ENCODE data around the gene OAF.
"Not testable (repeated sequence)": the region's sequence is repeated elsewhere in the genome, so short reads cannot be mapped to it uniquely, and the experiment has no call there.

Gene OAF

DNA sequence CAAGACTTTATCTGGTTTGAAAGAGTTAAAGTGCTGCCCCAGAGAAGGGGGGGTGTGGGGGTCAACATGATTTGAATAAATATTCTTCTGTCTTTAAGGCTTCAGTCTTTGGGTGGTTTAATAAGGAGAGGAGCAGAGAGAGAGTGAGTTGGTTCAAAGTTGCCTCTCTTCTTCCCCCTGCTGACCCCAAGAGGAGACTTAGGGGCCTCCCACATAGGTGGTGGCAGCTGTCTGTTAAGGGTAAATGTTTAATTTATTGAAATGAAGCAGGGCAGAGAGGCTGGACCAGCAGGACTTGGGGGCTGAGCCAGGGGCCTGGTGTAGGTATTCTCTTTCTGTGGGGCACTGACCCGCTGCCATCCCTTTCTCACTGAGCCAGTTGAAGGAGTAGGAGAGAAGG is 34.6 kb downstream of the OAF start:
- no peak for DNase-seq

GRCh38 chr11:120248551-120249278 is 37.9 kb downstream of the OAF start:
- no peak for DNase-seq

GRCh38 chr11:120249279-120250262 is 38.7 kb downstream of the OAF start:
- no peak for DNase-seq

GRCh38 chr11:120253377-120253776 is 42.5 kb downstream of the OAF start:
- not testable (repeated sequence) for DNase-seq

- DNase-seq: no peak
Measured at GRCh38 chr11:120254788-120255518, 44.1 kb downstream of the OAF start.

DNA sequence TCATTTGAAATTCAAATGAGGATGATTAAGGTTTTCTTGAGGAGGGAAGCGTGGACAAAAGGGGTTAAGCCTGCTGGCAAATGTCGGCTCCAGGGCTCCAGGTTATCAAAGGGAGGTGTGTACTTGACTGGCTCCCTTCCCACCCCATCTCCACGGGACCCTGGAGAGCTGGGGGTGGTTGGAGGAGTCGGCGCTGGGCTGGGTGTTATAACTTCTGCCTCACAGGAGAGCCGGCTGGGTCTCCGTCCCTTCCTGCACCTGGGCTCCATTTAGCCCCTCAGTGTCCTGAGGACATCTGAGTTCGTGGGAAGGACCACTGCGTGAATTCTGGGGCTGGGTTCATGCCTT is 44.7 kb downstream of the OAF start:
- DNase-seq: no peak

GRCh38 chr11:120256178-120256577 is 45.3 kb downstream of the OAF start:
- DNase-seq: no peak

DNA sequence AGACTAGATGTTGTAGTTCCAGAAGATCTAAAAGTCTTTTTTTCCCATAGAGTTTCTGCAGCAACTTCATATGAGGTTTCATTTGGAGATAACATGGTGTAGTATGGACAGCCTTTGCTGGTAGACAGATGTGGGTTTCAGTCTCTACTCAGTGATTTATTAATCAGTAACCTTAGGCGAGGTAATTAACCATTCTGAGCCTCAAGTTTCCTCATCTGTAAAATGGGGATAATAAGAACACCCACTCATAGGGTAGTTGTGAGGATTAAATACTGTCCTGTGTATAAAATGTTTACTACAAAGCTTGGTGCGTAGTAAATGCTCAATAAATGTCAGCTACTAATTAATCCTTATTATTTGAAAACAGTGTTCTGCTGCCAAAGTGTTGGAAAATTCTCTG is 45.9 kb downstream of the OAF start:
- no peak for DNase-seq

DNA sequence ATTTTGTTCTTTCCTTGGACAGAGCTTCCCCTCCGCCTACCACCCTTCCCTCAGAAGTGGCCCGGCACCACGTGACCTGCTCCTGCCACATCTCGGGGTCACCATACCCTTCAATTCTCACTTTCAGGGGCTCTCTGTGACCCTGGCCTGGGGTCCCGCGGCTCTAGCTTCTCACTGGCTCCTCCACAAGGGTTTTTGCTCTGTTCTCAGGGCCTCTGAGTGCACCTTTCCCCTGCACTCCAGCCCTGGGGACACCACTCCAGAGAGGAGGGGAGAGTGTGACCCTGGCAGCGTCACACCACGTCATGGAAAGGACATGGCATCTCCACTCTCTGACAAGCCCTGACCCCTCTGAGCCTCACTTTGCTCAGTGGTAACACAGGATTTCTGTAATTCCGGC is 46.5 kb downstream of the OAF start:
- no peak for DNase-seq

GRCh38 chr11:120258661-120259060 is 47.8 kb downstream of the OAF start:
- no peak for DNase-seq

DNA sequence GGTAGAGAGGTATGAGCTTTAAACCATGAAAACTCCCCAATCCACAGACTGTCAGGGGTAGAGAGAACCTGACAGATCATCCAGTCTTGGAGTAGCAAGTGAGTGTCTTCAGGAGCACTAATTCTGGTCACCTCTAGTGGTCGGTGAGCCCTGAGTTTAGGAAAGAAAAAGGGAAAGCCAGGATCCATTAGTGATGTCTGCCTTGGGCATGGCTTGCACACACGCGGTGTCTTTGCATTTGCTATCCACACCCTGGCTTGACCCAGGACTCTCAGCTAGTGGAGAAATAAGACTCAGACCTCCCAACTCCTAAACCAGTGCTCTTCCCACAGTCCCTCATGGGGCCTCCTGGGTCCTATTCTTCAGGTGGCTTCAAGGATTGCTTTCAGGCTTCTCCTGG is 48.4 kb downstream of the OAF start:
- no peak for DNase-seq

DNA sequence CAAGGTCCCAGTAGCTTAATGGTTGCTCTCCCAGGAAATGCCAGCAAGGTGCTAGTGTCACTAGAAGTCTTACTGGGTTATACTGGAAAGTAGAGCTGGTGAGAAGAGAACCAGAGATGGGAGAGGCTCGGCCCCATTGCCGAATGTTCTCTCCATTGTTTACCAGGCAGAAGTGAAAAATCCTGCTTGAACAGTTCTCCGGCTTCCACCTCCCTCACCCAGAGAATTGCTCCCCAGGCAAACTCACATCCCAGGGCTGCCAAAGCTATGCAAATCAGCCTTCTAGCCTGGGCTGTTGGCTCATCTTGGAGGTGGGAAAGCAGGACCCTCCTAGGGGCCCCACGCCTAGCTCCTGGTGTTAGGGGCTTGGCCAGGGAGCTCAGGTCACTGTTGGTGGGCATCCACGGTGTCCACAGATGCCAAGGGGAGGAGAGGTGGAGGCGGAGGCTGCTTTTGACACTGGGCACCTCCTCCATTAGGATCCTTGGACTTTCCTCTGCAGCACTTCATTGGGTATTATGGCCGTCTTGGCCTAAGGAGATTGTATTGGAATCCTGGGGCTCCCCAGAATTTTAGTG is 49.2 kb downstream of the OAF start:
- DNase-seq: no peak

DNA sequence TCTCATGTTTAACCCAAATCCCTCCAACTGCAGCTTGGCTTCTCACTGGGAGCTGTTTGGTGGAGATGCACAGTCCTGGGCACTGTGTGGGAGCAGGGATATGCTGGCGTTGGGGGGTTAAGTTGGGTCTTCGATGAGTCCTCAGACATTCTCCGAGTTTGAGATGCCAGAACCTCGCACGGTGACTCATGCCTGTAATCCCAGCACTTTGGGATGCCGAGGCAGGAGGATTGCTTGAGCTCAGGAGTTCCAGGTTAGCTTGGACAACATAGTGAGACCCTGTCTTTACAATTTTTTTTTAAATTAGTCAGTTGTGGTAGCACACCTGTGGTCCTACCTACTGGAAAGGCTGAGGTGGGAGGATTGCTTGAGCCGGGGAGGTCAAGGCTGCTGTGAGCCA is 49.8 kb downstream of the OAF start:
- DNase-seq: no peak

- DNase-seq: no peak
Measured at GRCh38 chr11:120261321-120261720, 50.5 kb downstream of the OAF start.

GRCh38 chr11:120261931-120262330 is 51.1 kb downstream of the OAF start:
- DNase-seq: no peak

- no peak for DNase-seq
Measured at GRCh38 chr11:120267319-120267718, 56.5 kb downstream of the OAF start.

- DNase-seq: no peak
Measured at GRCh38 chr11:120268686-120269085, 57.9 kb downstream of the OAF start.

DNA sequence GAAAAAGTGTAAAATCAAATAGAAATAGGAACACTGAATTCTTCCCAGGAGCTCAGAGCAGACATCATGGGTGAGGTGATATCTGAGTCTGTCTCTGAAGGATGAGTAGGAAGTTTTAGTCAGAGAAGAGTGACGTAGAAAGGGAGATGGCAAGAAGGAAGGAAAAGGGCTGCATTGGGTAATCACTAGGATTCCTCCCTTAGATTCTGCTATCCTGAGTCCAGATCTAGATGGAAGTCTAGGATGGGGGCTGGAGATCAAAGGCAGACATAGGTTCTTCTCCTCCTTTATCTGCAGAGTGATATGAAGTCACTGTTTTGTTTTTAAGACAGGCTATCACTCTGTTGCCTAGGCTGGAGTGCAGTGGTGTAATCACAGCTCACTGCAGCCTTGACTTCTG is 59.6 kb downstream of the OAF start:
- no peak for DNase-seq

DNA sequence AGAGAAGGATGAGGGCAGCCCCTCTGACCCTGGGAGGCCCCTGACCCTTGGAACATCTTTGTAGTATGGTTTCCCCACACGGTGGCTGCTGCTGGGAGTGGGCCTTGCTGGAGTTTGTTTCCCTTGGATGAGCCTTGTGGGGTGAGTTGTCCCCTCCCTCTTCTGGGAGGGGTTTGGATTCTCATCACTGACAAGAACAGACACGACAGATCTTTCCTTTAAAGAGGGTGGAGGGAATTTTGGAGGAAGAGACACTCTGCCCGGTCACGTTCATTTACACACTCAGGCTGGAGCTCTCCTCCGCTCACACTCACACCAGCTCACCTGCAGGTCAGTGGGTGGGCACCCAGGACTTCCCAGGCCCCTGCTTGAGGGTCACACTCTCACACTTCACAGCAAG is 60.8 kb downstream of the OAF start:
- DNase-seq: no peak

DNA sequence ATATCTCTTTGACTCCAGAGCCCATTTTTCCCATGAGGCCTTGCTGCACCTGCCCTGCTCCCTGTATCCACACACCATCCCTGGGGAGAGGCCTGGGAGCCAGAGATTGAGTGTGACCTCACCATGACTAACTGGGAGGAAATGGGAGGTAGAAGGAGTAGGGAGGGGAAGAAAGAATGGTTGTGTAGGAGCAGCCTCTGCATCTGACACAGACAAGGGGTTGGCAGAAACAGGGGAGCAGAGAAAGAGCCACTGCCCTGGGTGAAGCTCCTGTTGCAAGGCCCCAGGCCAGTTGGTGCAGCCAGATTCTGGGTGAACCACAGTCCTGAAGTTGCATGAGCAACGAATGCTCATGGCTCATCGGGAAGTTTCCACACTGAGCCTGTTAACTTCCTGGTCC is 61.5 kb downstream of the OAF start:
- no peak for DNase-seq

GRCh38 chr11:120273432-120273831 is 62.6 kb downstream of the OAF start:
- no peak for DNase-seq

DNA sequence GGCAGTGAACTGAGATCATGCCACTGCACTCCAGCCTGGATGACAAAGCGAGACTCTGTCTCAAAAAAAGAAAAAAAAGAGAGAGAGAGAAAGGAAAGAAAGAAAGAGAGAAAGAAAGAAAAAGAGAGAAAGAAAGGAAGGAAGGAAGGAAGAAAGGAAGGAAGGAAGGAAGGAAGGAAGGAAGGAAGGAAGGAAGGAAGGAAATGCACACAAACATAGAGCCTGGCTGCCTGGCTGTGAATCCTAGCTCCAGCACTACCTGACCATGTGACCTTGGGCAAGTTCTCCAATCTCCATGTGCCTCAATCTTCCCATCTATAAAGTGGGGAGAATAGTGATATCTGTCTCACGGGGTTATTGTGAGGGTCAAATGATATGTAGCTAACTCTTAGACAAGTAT is 63.1 kb downstream of the OAF start:
- not testable (repeated sequence) for DNase-seq

GRCh38 chr11:120279502-120279901 is 68.7 kb downstream of the OAF start:
- no peak for DNase-seq
